SK-N-SH (cell line): ENCODE results near the gene TMEM218. TPM values are rescaled to one million over a fixed set of nuclear protein-coding genes. Genes with fewer than 3 reads are reported as not detected.

Experiments
- CTCF ChIA-PET: fragments of 300-600, 350-600 bp; formaldehyde crosslinking; extraction: SDS; loops from one replicate; lab custom pipeline; 2021; lab: Yijun Ruan, JAX
- POLR2A ChIA-PET: fragments of 350-600 bp; sonication (Branson Sonifier 250); formaldehyde crosslinking; extraction: SDS; loops from one replicate; lab custom pipeline; 2020; ENCODE audit warnings: antibody characterized with exemption, inconsistent platforms; lab: Yijun Ruan, JAX
- DNase-seq: peaks from one replicate; pipeline ENCODE4 v3.0.0; 2012
- H2AFZ ChIP-seq: fragments of 200-600 bp; sonication (generic); 2 replicates; pipeline ENCODE4 v1.8.1; 2016; ENCODE audit warnings: antibody characterized with exemption, mild to moderate bottlenecking, low read depth
- H3F3A ChIP-seq: fragments of 200-600 bp; sonication (generic); replicated peaks from 2 replicates; pipeline ENCODE3; 2016; ENCODE audit warnings: antibody characterized with exemption, mild to moderate bottlenecking; ENCODE audit not compliant: insufficient read depth
- H3K27ac ChIP-seq, 2 experiments: fragments of 200-500 bp in 1 of 2; fragments of 200-600 bp in 1 of 2; sonication (Bioruptor generic) in 1 of 2; sonication (generic), shearing (Covaris generic) in 1 of 2; 2 replicates each; pipeline versions ENCODE4 v1.5.1 to v1.6.1; 2014 to 2016; ENCODE audit warnings: low read depth in 2 of 2, inconsistent platforms in 1 of 2, low read length in 1 of 2, mild to moderate bottlenecking in 1 of 2, mixed read lengths in 1 of 2
- H3K27me3 ChIP-seq: fragments of 200-600 bp; sonication (generic), shearing (Covaris generic); 2 replicates; pipeline ENCODE4 v1.6.1; 2016; ENCODE audit warnings: mixed run types; ENCODE audit not compliant: insufficient read depth
- H3K36me3 ChIP-seq, 2 experiments: fragments of 200-500 bp in 1 of 2; fragments of 200-600 bp in 1 of 2; sonication (Bioruptor generic) in 1 of 2; sonication (generic) in 1 of 2; replicated peaks in 1 of 2; 2 replicates each; pipeline versions ENCODE3 to v1.5.1; 2014 to 2016; ENCODE audit warnings: low read length in 1 of 2, mild to moderate bottlenecking in 1 of 2; ENCODE audit not compliant: insufficient read depth in 2 of 2, control insufficient read depth in 1 of 2
- H3K4me1 ChIP-seq, 2 experiments: fragments of 200-500 bp in 1 of 2; fragments of 200-600 bp in 1 of 2; sonication (Bioruptor generic) in 1 of 2; sonication (generic), shearing (Covaris generic) in 1 of 2; 2 replicates each; pipeline versions ENCODE4 v1.5.1 to v1.6.1; 2014 to 2016; ENCODE audit warnings: low read depth in 1 of 2, low read length in 1 of 2, mixed run types in 1 of 2; ENCODE audit not compliant: insufficient read depth in 2 of 2, control insufficient read depth in 1 of 2
- H3K4me2 ChIP-seq: fragments of 200-600 bp; sonication (generic), shearing (Covaris generic); 2 replicates; pipeline ENCODE4 v1.6.1; 2017; ENCODE audit warnings: mixed run types
- H3K4me3 ChIP-seq, 2 experiments: fragments of 200-500 bp in 1 of 2; fragments of 200-600 bp in 1 of 2; sonication (Bioruptor generic) in 1 of 2; sonication (generic), shearing (Covaris generic) in 1 of 2; 2 replicates each; pipeline versions ENCODE4 v1.5.1 to v1.8.1; 2014 to 2016; ENCODE audit warnings: low read depth in 2 of 2, inconsistent platforms in 1 of 2, low read length in 1 of 2, mild to moderate bottlenecking in 1 of 2, mixed read lengths in 1 of 2, moderate library complexity in 1 of 2
- H3K79me2 ChIP-seq: fragments of 200-600 bp; sonication (generic); 2 replicates; pipeline ENCODE4 v1.8.1; 2017; ENCODE audit warnings: mild to moderate bottlenecking; ENCODE audit not compliant: insufficient read depth
- H3K9ac ChIP-seq: fragments of 200-600 bp; sonication (generic); 2 replicates; pipeline ENCODE4 v1.6.1; 2017; ENCODE audit warnings: mixed run types
- H3K9me2 ChIP-seq: fragments of 200-600 bp; sonication (generic); 2 replicates; pipeline ENCODE4 v1.6.1; 2017; ENCODE audit warnings: mixed run types
- H3K9me3 ChIP-seq: fragments of 200-600 bp; sonication (generic); 2 replicates; pipeline ENCODE4 v1.6.1; 2017; ENCODE audit warnings: mixed run types, mild to moderate bottlenecking, moderate library complexity
- H4K20me1 ChIP-seq: fragments of 200-600 bp; sonication (generic); 2 replicates; pipeline ENCODE4 v1.6.1; 2017; ENCODE audit warnings: mild to moderate bottlenecking, mixed run types; ENCODE audit not compliant: insufficient read depth
- CHD2 ChIP-seq: fragments of 150-350 bp; IDR thresholded peaks from 2 replicates; pipeline ENCODE4 v1.6.1; 2018; ENCODE audit warnings: low read length; ENCODE audit not compliant: partially characterized antibody
- EP300 ChIP-seq, 2 experiments: IDR thresholded peaks; 2 replicates each; pipeline versions ENCODE4 v1.4.0 to v1.6.1; 2012; ENCODE audit warnings: borderline replicate concordance in 1 of 2, low read depth in 1 of 2, low read length in 1 of 2
- FOSL2 ChIP-seq: IDR thresholded peaks from 2 replicates; pipeline ENCODE4 v1.4.0; 2012; ENCODE audit warnings: low read depth, mild to moderate bottlenecking, moderate library complexity, borderline replicate concordance
- FOXJ3 ChIP-seq: sonication (generic); formaldehyde crosslinking; IDR thresholded peaks from 2 replicates; pipeline ENCODE4 v1.5.1; 2020; ENCODE audit warnings: mild to moderate bottlenecking, missing genetic modification reagents
- FOXM1 ChIP-seq: IDR thresholded peaks from 2 replicates; pipeline ENCODE4 v1.4.0; 2012; ENCODE audit warnings: low read depth, mild to moderate bottlenecking
- GATA2 ChIP-seq: sonication (generic); formaldehyde crosslinking; IDR thresholded peaks from 2 replicates; pipeline ENCODE4 v1.5.0; 2020; ENCODE audit warnings: mild to moderate bottlenecking, missing genetic modification reagents
- MEF2A ChIP-seq: IDR thresholded peaks from 2 replicates; pipeline ENCODE4 v1.4.0; 2012; ENCODE audit warnings: low read depth, borderline replicate concordance
- MXI1 ChIP-seq: IDR thresholded peaks from 2 replicates; pipeline ENCODE4 v1.6.1; 2012; ENCODE audit warnings: mild to moderate bottlenecking, low read depth, low read length, improper control_type of control experiment
- NRF1 ChIP-seq: IDR thresholded peaks from 2 replicates; pipeline ENCODE4 v1.6.1; 2012; ENCODE audit warnings: low read depth, mild to moderate bottlenecking, low read length
- POLR2AphosphoS5 ChIP-seq: IDR thresholded peaks from 2 replicates; pipeline ENCODE4 v1.6.1; 2012; ENCODE audit warnings: low read depth, low read length
- RCOR1 ChIP-seq: fragments of 150-350 bp; IDR thresholded peaks from 2 replicates; pipeline ENCODE4 v1.6.1; 2017; ENCODE audit warnings: antibody characterized with exemption, low read length
- REST ChIP-seq: IDR thresholded peaks from 2 replicates; pipeline ENCODE4 v1.6.1; 2012; ENCODE audit warnings: mild to moderate bottlenecking, low read depth, low read length, moderate library complexity
- RFX5 ChIP-seq: IDR thresholded peaks from 2 replicates; pipeline ENCODE4 v1.6.1; 2012; ENCODE audit warnings: mild to moderate bottlenecking, improper control_type of control experiment, low read length
- SIN3A ChIP-seq: IDR thresholded peaks from 2 replicates; pipeline ENCODE4 v1.6.1; 2012; ENCODE audit warnings: low read depth, mild to moderate bottlenecking, low read length, moderate library complexity, borderline replicate concordance
- SMC3 ChIP-seq: IDR thresholded peaks from 2 replicates; pipeline ENCODE4 v1.6.1; 2012; ENCODE audit warnings: low read depth, low read length, improper control_type of control experiment
- TAF1 ChIP-seq: IDR thresholded peaks from 2 replicates; pipeline ENCODE4 v1.6.1; 2012; ENCODE audit warnings: low read depth, mild to moderate bottlenecking, low read length, moderate library complexity, borderline replicate concordance
- TCF12 ChIP-seq: IDR thresholded peaks from 2 replicates; pipeline ENCODE4 v1.4.0; 2012
- TEAD4 ChIP-seq: IDR thresholded peaks from 2 replicates; pipeline ENCODE4 v1.4.0; 2012; ENCODE audit warnings: mild to moderate bottlenecking, borderline replicate concordance; ENCODE audit not compliant: insufficient read depth
- USF2 ChIP-seq: fragments of 150-350 bp; IDR thresholded peaks from 2 replicates; pipeline ENCODE4 v1.6.1; 2017; ENCODE audit warnings: antibody characterized with exemption, low read length, low read depth, borderline replicate concordance
- YY1 ChIP-seq: IDR thresholded peaks from 2 replicates; pipeline ENCODE4 v1.4.0; 2012; ENCODE audit warnings: low read depth, mild to moderate bottlenecking
- ZBTB33 ChIP-seq: IDR thresholded peaks from 2 replicates; pipeline ENCODE4 v1.4.0; 2012; ENCODE audit warnings: low read depth, borderline replicate concordance
- WGBS: methylation state at CpG from one replicate; pipeline ENCODE4 v1.1.6; 2017; ENCODE audit warnings: low lambda C conversion rate; 5-methylcytosine and 5-hydroxymethylcytosine counted together
- polyA plus RNA-seq, 3 experiments: library from polyadenylated mRNA; depleted of rRNA; stranded (reverse); fragments of >200 nt; gene quantifications; 2 replicates each; pipeline ENCODE4 v1.2.3, GENCODE V29; 2012

TMEM218 gene
- polyA plus RNA-seq, 1 of the 3 experiments (the other 2 are of a cell fraction), result 36.2 TPM

- Histone ChIP-seq H3K27me3 (no peaks in the 10 kb centered on the region), H3K27ac (no peak overlapping the region; a peak in 1 of 4 replicates), H4K20me1 (no peaks in the 10 kb centered on the region), H3F3A (peaks cover 4% of the 10 kb centered on the region), H3K36me3 (no peaks in the 10 kb centered on the region), H3K4me3 (no peak overlapping the region), H2AFZ (no peak overlapping the region), H3K9me2 (no peaks in the 10 kb centered on the region), H3K4me1 (no peaks in the 10 kb centered on the region), H3K79me2 (no peaks in the 10 kb centered on the region), H3K9me3 (no peaks in the 10 kb centered on the region), H3K4me2 (no peak overlapping the region), H3K9ac (no peak overlapping the region)
- POLR2A ChIA-PET, result no interaction called here
- no peak for TF ChIP-seq RCOR1
- no peak for TF ChIP-seq POLR2AphosphoS5
- TF ChIP-seq FOSL2, result 0 out of 2 replicates have a peak, but pooled peaks have one; percentile 35
- no peak for DNase-seq
- CTCF ChIA-PET, result interaction anchor here (1.7 kb wide), 2 partner anchors 13 to 14 kb away, joined by 7 to 8 read pairs; no protein-coding TSS in a partner anchor
- WGBS, result 45% methylated on average over 4 of the region's 4 CpGs
Measured at GRCh38 chr11:125128450-125128849, 17.0 kb upstream of the TMEM218 start.

- ChIA-PET POLR2A (no interaction called here), CTCF (interaction anchor here (0.8 to 3.2 kb wide), 13 partner anchors 9 to 280 kb away, joined by 3 to 14 read pairs (median 5); partner anchors contain the start of gene TMEM218)
- Histone ChIP-seq H3K27me3 (no peaks in the 10 kb centered on the region), H3K4me2 (no peak overlapping the region), H3K4me3 (no peak overlapping the region), H3K4me1 (no peaks in the 10 kb centered on the region), H3K27ac (no peak overlapping the region), H3K9ac (no peak overlapping the region), H3K36me3 (no peaks in the 10 kb centered on the region), H3K9me3 (no peaks in the 10 kb centered on the region), H3K79me2 (no peaks in the 10 kb centered on the region), H4K20me1 (no peaks in the 10 kb centered on the region), H3F3A (peaks cover 4% of the 10 kb centered on the region), H3K9me2 (no peaks in the 10 kb centered on the region), H2AFZ (no peak overlapping the region)
- no peak for DNase-seq
- TF ChIP-seq TEAD4, result no peak
- no peak for TF ChIP-seq TAF1
- TF ChIP-seq YY1, result no peak
- TF ChIP-seq FOXM1, result no peak
- no peak for TF ChIP-seq ZBTB33
- TF ChIP-seq NRF1, result no peak
- no peak for TF ChIP-seq MEF2A
- no peak for TF ChIP-seq RFX5
- no peak for TF ChIP-seq FOXJ3
- TF ChIP-seq TCF12, result no peak
- no peak for TF ChIP-seq SIN3A
- TF ChIP-seq MXI1, result no peak
- no peak for TF ChIP-seq EP300 (IDR thresholded peaks at IDR 0.05; ENCODE audit: borderline replicate concordance in 1 of 2, low read depth in 1 of 2, low read length in 1 of 2)
- no peak for TF ChIP-seq USF2
- TF ChIP-seq REST, result no peak
- TF ChIP-seq FOSL2, result no peak
- TF ChIP-seq SMC3, result no peak
- TF ChIP-seq GATA2 (CRISPR knock-in tag), result no peak
- no peak for TF ChIP-seq CHD2
- WGBS, result 89% methylated on average over 4 of the region's 4 CpGs
Measured at GRCh38 chr11:125124618-125124992, 13.2 kb upstream of the TMEM218 start.
